GM12878 (cell line): Measurements from ENCODE around the gene DAB2IP.

Source experiments
- CTCF ChIP-seq, 3 experiments: IDR thresholded peaks in 2 of 3; conservative IDR thresholded peaks in 1 of 3; 2 replicates each; pipeline ENCODE4 v1.5.1; 2011; ENCODE audit warnings: low read depth in 3 of 3, low read length in 3 of 3, mild to moderate bottlenecking in 3 of 3, control low read depth in 2 of 3, moderate library complexity in 2 of 3, inconsistent platforms in 1 of 3, mixed read lengths in 1 of 3; ENCODE audit not compliant: control insufficient read depth in 2 of 3, insufficient read depth in 1 of 3; ENCODE audit errors: extremely low read depth in 1 of 3
- HDGF ChIP-seq: fragments of 450-650 bp; IDR thresholded peaks from 2 replicates; pipeline ENCODE4 v1.6.1; 2016; ENCODE audit warnings: antibody characterized with exemption
- POLR2AphosphoS2 ChIP-seq: IDR thresholded peaks from 2 replicates; pipeline ENCODE4 v1.6.1; 2011; ENCODE audit warnings: low read depth, mild to moderate bottlenecking, low read length, improper control_type of control experiment, moderate library complexity
- POLR2AphosphoS5 ChIP-seq: IDR thresholded peaks from 2 replicates; pipeline ENCODE4 v1.6.1; 2011; ENCODE audit warnings: mild to moderate bottlenecking, low read length, inconsistent platforms
- SREBF1 ChIP-seq: IDR thresholded peaks from 2 replicates; pipeline ENCODE4 v1.6.1; 2012; ENCODE audit warnings: mild to moderate bottlenecking, low read length
- SUZ12 ChIP-seq: fragments of 200-600 bp; sonication (generic); IDR thresholded peaks from one replicate; pipeline ENCODE4 v1.6.1; 2018; ENCODE audit warnings: antibody characterized with exemption, mild to moderate bottlenecking; ENCODE audit not compliant: unreplicated experiment
- USF1 ChIP-seq: IDR thresholded peaks from 2 replicates; pipeline ENCODE4 v1.6.1; 2011; ENCODE audit warnings: borderline replicate concordance, low read depth, mild to moderate bottlenecking, moderate library complexity, mixed read lengths, low read length; ENCODE audit not compliant: insufficient read depth; ENCODE audit errors: extremely low read length
- TF ChIP-seq, protein P1 (sequence below): fragments of 450-650 bp; IDR thresholded peaks from 2 replicates; pipeline ENCODE4 v1.6.1; 2017; ENCODE audit warnings: mild to moderate bottlenecking

DNA sequence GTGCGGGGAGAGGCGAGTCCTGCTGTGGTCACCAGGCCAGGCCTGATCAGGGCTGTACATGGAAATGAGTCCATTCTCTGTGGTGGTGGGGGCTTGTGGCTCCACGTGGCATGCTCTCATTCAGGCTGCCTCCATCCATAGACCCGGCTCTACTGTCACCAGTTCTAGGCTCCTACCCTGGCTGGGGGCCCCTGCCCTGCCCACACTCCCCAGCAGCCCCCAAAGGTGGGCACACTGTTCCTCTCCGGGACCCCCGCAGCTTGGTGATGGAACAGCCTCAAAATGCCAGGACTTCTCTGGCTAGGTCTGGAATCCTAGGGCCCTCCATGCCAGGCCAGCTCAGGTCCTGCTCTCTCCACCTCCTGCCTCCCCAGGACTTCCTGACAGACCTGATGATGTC lies 111.7 kb downstream of the DAB2IP start:
- TF ChIP-seq CTCF (IDR thresholded peaks at IDR 0.05 in 2 of 3, conservative IDR thresholded peaks at IDR 0.05 in 1 of 3; ENCODE audit: control insufficient read depth in 2 of 3, extremely low read depth in 1 of 3, insufficient read depth in 1 of 3, low read depth in 3 of 3, low read length in 3 of 3) = no peak
- no peak for TF ChIP-seq SUZ12
- TF ChIP-seq POLR2AphosphoS5 = no peak
- TF ChIP-seq USF1 = no peak
- TF ChIP-seq, protein P1, sequence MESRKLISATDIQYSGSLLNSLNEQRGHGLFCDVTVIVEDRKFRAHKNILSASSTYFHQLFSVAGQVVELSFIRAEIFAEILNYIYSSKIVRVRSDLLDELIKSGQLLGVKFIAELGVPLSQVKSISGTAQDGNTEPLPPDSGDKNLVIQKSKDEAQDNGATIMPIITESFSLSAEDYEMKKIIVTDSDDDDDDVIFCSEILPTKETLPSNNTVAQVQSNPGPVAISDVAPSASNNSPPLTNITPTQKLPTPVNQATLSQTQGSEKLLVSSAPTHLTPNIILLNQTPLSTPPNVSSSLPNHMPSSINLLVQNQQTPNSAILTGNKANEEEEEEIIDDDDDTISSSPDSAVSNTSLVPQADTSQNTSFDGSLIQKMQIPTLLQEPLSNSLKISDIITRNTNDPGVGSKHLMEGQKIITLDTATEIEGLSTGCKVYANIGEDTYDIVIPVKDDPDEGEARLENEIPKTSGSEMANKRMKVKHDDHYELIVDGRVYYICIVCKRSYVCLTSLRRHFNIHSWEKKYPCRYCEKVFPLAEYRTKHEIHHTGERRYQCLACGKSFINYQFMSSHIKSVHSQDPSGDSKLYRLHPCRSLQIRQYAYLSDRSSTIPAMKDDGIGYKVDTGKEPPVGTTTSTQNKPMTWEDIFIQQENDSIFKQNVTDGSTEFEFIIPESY = no peak
- TF ChIP-seq POLR2AphosphoS2 = no peak
- no peak for TF ChIP-seq HDGF
- no peak for TF ChIP-seq SREBF1
